HUDEP-2 (cell line): Measurements from ENCODE around the gene MIB1.
"Not testable (repeated sequence)": the region's sequence is repeated elsewhere in the genome, so short reads cannot be mapped to it uniquely, and the experiment has no call there.

Experiments
- DNase-seq, 76 experiments: peaks; one replicate each; lab custom pipeline; 2025; ENCODE audit not compliant: unreplicated experiment in 76 of 76; lab: John Stamatoyannopoulos, UW

Gene MIB1

DNA sequence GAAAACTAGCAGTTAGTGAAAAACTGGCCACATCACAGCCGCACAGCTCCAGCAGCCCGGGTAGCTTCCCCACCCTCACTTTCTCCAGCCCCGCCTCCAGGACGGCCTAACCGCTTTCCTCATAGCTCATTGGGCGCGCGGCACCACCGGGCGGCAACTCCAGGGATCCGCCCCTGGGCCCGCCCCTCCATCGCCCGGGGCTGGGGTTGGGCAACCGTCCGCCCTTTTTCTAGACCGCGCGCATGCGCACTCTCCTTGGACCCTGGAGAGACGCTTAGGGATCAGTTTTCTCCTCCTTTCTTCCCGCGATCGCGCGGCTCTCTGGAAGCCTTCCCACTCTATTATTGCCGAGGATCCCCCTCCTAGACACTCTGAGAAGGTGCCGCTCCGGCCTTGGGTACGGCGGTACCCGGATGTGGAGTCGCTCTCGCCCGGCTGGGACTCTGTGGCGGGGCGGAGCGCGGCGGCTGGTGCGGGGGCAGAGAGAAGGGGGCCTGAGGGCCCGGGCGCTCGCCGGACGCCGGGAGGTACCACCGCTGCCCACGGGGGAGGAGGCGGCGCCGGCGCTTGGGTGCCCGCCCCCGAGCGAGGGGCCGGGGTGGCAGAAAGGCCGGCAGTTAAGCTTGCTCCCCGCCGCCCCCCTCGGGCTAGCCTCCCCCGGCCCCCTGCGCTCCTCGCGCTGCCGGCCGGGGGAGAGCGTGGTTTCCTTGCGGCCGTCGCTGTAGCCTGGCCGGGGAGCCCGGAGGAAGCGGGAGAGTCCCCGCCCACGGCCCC, at the start of gene MIB1:
MIB1 (plus strand) TSS at position 255 of the 774 bp plus-strand sequence. CDS start 792 bp downstream, outside the sequence.
- peak; percentile 24 to 99 (median 96) for DNase-seq

DNA sequence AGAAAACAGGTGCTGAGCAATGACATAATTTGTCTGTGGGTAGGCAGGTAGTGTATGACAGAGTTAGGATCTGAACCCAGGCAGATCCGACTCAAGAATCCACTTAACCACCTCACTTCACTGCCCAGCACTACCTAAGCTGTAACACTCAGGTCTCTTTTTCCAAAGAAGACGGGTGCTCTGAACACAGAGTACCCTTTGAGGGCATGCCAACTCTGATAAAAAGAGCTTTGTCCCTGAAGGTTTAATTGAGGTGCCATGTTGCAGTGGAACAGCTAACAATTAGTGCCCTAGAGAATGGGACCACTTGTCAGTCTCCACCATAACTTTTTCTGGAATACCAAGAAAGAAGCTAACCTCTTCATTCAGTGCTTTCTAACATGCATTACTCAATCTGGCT, 47.3 kb upstream of the MIB1 start:
- no peak for DNase-seq

DNA sequence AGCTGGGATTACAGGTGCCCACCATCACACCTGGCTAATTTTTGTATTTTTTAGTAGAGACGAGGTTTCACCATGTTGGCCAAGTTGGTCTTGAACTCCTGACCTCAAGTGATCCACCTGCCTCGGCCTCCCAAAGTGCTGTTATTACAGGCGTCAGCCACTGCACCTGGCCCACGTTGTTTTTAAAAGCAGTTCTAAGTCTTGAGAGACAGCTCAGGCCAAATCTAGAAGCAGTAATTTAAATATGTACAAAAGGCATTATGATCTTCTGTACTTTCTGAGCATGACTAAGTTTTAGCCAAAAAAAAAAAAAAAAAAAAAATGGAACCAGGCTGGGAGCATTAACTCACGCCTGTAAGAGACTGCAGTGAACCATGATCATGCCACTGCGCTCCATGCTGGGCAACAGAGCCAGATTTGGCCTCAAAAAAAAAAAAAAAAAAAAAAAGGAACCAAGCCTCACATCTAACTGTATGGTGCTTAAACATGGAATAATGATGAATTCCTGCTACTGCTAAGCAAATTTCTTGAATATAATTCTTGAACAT, 40.0 kb upstream of the MIB1 start:
- DNase-seq, result no peak

- no peak for DNase-seq
Observed at GRCh38 chr18:21701621-21702020, 39.0 kb upstream of the MIB1 start.

DNA sequence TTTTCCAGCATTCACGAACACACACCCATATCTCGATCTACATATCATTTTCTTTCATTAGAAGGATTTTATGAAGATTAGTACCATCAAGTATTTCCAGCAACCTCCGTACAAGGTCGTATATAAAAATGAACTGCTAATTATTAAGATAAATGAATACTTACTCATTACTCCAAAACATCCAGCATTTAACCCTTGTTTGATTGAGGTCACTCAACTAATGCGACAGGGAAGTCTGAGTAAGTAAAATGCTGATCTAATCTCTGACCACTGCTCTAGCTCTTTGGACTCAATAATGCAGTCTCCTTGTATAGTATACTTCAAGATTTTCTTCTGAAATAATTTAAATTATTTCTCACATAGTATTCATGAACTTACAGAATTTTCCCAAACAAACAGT, 38.0 kb upstream of the MIB1 start:
- no peak for DNase-seq

- DNase-seq, result peak in 2 of 76 experiments; percentile 13 to 50
Observed at GRCh38 chr18:21703241-21703820, 37.3 kb upstream of the MIB1 start.

DNA sequence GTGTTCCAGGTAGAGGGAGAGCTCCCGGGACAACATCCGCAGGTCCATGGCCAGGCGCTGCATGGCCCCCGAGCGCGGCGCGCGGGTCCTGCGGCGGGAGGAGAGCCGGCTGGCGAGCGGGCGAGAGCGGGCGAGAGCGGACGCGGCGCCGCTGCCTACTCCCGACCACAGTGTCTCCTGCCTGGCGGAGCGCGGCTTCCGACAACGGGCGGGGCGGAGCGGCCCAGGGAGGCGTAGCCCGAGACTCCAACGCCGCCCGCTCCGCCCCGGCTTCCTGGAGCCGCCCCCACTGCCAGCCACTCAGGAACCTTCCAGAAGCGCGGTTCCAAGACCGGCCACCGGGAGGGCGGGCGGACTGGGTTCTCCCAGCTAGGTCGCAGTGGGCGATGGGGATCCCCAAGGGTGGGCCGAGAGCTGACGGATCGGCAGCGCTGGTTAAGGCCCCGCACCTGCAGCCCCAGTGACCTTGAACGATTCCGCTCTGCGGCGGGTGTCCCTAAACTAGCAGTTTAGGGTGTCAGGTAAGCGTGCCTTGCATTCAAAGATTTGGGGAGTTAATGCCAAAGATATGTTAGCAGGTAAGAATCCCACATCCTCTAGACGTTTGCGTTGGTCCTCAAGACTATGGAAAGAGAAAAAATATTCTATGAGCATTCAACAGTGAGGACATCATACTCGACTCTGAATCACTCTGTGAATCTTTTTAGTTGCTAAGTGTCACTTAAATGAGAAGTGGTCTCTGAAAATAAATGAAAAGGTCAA, 35.8 kb upstream of the MIB1 start, which contains the start of gene ABHD3:
ABHD3 (minus strand) TSS at position 172 of the 762 bp plus-strand sequence; CDS start at position 63, 109 bp downstream.
- peak in 75 of 76 experiments; percentile 3 to 97 (median 85) for DNase-seq

DNA sequence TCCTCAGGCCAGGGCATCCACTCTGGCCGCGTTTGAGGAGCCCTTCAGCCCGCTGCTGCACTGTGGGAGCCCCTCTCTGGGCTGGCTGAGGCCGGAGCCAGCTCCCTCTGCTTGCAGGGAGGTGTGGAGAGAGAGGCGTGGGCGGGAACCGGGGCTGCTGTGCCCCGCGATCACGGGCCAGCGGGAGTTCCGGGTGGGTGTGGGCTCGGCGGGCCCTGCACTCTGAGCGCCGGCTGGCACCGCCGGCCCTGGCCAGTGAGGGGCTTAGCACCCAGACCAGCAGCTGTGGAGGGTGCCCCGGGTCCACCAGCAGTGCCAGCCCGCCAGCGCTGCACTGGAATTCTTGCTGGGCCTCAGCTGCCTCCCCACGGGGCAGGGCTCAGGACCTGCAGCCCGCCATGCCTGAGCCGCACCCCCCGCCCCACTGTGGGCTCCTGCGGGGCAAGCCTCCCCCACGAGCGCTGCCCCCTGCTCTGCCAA, 34.2 kb upstream of the MIB1 start:
- no peak for DNase-seq

DNA sequence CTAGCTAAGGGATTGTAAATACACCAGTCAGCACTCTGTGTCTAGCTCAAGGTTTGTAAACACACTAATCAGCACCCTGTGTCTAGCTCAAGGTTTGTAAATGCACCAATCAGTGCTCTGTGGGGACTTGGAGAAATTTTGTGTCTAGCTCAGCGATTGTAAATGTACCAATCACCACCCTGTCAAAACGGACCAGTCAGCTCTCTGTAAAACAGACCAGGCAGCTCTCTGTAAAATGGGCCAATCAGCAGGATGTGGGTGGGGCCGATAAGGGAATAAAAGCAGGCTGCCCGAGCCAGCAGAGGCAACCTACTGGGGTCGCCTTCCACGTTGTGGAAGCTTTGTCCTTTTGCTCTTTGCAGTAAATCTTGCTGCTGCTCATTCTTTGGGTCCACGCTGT, 33.5 kb upstream of the MIB1 start:
- not testable (repeated sequence) for DNase-seq

DNA sequence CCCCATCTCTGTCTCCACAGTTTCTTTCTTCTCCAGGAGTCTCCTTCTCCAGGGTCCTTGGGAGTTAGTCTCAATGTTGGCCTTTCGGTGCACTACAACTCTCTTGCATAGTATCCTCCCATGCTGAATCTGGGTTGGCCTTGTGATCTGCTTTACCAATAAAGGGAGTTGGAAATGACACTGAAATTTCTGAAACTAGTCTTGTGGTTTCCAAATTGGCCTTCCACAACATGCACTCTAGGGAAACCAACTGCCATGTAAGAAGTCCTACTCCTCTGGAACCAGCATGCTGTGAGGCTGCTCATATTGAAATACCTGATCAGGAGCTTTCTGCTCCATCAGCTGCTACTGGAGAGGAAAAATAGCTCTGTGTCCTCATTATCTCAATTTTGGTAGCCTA, 26.1 kb upstream of the MIB1 start:
- no peak for DNase-seq

- no peak for DNase-seq
Observed at GRCh38 chr18:21722687-21723086, 17.9 kb upstream of the MIB1 start.

DNA sequence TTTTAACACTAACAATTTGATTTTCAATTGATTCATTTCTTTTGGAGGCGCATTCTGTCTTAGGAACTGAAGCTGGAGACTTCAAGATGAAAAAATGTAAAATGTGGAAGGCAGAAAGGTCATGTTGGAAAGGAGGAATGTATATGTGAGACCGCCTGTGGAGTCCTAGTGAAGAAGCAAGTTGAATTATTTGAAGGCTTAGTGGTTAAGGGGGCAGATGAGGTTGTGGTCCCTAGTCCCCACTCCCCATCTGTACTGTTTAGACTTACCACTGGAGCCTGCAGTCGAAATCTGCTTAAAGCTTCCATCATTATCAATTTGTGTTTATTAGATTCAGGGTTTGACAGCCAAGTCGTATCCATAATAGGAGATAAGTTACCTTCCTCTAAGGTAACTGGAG, 15.4 kb upstream of the MIB1 start:
- no peak for DNase-seq

GRCh38 chr18:21727702-21728101, 12.9 kb upstream of the MIB1 start:
- DNase-seq, result no peak

- DNase-seq, result no peak
Observed at GRCh38 chr18:21733011-21733410, 7.6 kb upstream of the MIB1 start.

DNA sequence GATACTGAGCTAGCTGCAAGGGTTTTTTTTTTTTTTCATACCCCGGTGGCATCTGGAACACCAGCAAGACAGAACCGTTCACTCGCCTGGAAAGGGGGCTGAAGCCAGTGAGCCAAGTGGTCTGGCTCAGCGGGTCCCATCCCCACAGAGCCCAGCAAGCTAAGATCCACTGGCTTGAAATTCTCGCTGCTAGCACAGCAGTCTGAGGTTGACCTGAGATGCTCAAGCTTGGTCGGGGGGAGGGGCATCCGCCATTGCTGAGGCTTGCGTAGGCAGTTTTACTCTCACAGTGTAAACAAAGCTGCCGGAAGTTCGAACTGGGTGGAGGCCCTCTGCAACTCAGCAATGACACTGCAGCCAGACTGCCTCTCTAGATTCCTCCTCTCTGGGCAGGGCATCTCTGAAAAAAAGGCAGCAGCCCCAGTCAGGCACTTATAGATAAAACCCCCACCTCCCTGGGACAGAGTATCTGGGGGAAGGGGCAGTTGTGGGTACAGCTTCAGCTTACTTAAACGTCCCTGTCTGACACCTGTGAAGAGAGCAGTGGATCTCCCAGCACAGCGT, 5.1 kb upstream of the MIB1 start:
- no peak for DNase-seq

DNA sequence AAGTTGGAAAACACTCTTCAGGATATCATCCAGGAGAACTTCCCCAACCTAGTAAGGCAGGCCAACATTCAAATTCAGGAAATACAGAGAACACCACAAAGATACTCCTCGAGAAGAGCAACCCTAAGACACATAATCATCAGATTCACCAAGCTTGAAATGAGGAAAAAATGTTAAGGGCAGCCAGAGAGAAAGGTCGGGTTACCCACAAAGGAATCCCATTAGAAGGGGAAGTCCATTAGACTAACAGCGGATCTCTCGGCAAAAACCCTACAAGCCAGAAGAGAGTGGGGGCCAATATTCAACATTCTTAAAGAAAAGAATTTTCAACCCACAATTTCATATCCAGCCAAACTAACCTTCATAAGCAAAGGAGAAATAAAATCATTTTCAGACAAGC, 3.7 kb upstream of the MIB1 start:
- DNase-seq, result not testable (repeated sequence)

GRCh38 chr18:21739604-21740537, 721 bp upstream of the MIB1 start:
- DNase-seq, result peak in 1 of 76 experiments; percentile 49

GRCh38 chr18:21741312-21741561, 645 bp downstream of the MIB1 start:
- DNase-seq, result peak in 2 of 76 experiments; percentile 7 to 28

- peak in 19 of 76 experiments; percentile 2 to 39 (median 16) for DNase-seq
Observed at GRCh38 chr18:21741562-21742314, 1.1 kb downstream of the MIB1 start.
